GM12873 (cell line): Measurements from ENCODE around the gene PAFAH1B1.
A peak's percentile ranks its signal among the peaks of the same experiment; 100 is the strongest.

Experiments
- TF ChIP-seq, protein P1 (sequence below): IDR thresholded peaks from 2 replicates; pipeline ENCODE4 v1.5.1; 2012; ENCODE audit warnings: low read depth, mild to moderate bottlenecking, moderate library complexity, low read length, control low read depth; ENCODE audit not compliant: insufficient read depth; ENCODE audit errors: missing control alignments

The PAFAH1B1 gene

DNA sequence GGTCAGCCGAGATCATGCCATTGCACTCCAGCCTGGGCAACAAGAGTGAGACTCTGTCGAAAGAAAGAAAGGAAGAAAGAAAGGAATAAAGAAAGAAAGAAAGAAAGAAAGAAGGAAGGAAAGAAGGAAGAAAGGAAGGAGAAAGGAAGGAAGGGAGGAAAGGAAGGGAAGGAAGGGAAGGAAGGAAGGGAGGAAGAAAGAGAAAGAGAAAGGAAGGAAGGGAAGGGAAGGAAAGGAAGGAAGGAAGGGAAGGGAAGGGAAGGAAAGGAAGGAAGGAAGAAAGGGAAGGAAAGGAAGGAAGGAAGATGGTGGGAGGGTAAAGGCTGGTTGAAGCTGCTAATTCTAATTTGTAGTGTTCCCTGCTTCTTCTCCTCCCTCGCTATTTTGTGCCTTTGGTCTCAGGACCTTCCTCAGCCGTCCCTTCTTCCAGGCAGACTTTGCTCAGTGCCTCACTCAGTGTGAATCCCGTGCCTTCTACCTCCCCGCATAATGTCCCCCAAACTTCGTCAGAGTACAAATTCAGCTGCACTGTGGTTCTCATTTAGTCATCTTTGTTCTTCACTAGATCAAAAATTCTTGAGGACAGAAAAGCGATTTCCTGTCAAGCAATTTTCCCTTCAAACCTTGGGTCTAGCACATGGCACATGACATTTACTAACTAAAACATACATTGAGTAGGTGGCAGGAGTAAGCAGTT is 31.1 kb upstream of the PAFAH1B1 start:
- TF ChIP-seq, protein P1, sequence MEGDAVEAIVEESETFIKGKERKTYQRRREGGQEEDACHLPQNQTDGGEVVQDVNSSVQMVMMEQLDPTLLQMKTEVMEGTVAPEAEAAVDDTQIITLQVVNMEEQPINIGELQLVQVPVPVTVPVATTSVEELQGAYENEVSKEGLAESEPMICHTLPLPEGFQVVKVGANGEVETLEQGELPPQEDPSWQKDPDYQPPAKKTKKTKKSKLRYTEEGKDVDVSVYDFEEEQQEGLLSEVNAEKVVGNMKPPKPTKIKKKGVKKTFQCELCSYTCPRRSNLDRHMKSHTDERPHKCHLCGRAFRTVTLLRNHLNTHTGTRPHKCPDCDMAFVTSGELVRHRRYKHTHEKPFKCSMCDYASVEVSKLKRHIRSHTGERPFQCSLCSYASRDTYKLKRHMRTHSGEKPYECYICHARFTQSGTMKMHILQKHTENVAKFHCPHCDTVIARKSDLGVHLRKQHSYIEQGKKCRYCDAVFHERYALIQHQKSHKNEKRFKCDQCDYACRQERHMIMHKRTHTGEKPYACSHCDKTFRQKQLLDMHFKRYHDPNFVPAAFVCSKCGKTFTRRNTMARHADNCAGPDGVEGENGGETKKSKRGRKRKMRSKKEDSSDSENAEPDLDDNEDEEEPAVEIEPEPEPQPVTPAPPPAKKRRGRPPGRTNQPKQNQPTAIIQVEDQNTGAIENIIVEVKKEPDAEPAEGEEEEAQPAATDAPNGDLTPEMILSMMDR = no peak

DNA sequence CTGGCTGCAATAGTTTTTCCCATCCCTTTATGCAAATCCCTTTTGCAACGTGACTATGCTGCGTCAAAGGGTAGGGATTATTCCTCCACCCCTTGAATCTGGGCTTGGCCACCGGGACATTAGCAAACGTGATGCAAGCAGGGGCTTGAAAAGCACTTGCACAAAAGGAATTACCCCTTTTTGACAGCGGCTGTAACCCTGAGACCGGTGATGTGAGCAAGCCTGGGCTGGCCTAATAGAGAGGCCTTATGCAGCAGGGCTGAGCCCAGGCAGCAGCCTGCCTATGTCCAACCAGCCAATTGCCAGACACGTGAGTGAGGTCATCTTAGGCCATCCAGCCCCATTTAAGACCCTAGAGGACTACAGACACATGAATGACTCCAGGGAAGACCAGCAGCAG is 30.4 kb upstream of the PAFAH1B1 start:
- TF ChIP-seq, protein P1 = no peak

DNA sequence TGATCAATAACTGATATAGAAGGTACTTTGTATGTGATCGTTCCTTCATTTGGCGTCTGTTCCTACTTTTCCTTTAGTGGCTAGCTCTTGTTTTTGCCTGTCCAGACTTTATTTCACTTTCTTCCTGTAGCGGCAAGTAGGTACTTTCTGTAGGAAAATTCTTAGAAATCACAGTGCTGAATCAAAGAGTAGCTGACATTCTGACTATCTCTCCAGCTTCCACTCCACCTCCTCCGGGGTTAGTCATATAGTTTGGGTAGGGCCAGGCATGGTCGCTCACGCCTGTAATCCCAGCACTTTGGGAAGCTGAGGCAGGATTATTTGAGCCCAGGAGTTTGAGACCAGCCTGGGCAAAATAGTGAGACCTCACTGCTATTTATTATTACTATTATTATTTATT is 29.9 kb upstream of the PAFAH1B1 start:
- TF ChIP-seq, protein P1 = no peak

DNA sequence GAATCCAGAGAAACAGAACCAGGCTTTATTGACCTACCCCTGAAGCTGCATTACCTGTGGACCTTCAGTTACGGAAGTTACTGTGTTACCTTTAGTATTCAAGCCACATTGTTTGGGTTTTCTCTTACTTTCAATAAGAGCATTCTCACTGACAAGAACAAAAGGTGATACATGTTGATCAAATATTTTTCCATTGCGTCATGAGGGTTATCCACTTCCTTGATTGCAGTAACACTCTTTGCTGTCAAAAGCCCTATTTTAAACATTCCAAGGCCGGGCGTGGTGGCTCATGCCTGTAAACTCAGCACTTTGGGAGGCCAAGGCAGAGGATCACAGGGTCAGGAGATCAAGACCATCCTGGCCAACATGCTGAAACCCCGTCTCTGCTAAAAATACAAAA is 28.6 kb upstream of the PAFAH1B1 start:
- TF ChIP-seq, protein P1 = no peak

DNA sequence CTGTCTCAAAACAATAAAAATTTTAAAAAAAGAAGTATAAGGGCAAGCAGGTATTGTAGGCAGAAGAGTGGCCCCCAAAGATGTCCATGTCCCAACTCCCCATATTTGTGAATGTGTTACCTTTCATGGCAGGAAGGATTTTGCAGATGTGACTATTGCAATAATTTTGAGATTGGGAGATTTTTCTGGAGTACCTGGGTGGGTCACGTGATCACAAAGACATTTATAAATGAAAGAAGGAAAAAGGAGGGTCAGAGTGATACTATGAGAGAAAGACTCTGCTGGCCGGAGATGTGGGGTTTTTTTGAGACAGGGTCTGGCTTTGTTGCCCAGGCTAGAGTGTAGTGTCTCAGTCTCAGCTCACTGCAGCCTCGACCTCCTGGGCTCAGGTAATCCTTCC is 27.4 kb upstream of the PAFAH1B1 start:
- TF ChIP-seq, protein P1 = no peak

DNA sequence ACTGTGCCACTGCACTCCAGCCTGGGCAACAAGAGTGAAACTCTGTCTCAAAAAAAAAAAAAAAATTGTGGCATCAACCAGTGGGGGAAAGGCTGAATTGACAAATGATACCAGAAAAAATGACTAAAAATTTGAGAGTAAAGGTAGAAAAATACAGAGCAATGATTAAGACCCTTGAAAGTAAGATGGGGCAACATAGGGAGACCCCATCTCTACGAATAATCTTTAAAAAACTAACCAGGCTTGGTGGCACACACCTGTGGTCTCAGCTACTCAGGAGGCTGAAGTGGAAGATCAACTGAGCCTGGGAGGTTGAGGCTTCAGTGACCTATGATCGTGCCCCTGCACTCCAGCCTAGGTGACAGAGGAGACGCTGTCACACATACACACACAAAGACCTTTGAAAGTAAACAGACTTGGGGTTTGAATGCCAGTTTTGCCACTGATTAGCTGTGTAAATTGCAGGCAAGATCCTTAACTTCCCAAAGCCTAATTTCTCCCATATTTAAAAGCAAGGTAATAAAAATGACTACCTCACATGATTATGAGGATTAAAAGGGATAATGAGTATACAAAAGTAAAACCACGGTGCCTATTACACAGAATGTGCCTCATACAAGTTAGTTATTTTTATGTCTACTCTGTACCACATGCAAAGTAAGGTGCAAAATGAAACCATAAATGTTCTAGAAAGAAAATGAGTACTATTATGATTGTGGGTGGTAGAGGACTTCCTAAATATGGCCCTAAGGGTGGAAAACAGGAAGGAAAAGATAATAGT is 21.7 kb upstream of the PAFAH1B1 start:
- TF ChIP-seq, protein P1 = peak; percentile 26

DNA sequence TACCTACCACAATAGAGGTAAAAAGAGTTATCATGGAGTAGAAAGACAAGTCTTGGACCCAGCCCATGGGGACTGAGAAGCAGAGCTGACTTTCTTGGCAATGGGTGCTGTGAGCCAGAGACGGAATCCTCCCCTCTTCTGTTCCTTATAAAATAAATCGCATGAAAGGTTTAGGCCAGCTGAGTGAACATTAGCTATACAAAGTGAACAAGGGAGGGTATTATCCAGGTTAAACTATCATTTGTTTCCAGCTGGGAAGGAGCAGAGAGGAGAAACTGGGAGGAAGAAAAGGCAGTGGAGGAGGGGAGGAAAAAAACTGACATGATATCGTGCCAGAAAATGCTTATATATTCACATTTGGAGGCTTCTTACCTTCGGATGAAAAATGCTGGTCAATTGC is 13.3 kb upstream of the PAFAH1B1 start:
- TF ChIP-seq, protein P1 = no peak
